ENCODE results near the gene PPP1R8.
"Not testable (repeated sequence)": the region's sequence is repeated elsewhere in the genome, so short reads cannot be mapped to it uniquely, and the experiment has no call there.

Gene PPP1R8

DNA sequence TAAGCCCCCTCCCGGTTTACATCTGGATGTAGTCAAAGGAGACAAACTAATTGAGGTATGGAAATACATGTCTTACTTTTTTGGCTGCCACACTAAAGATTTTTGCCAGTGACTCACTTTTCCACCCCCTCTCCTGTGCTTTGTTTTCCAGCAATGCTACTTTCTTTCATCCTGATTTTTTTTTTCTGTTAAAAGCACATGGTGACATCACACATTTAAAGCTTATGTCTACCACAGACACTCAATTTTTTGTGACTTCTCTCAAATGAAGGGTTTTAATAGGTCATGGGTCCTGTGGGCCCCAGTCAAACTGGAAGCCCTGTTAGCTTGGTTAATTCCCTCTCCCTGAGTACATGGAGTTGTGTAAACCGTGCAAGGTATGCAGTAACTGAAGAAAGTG, 2.2 kb downstream of the PPP1R8 start:
- peak; percentile 65 for DNase-seq

DNA sequence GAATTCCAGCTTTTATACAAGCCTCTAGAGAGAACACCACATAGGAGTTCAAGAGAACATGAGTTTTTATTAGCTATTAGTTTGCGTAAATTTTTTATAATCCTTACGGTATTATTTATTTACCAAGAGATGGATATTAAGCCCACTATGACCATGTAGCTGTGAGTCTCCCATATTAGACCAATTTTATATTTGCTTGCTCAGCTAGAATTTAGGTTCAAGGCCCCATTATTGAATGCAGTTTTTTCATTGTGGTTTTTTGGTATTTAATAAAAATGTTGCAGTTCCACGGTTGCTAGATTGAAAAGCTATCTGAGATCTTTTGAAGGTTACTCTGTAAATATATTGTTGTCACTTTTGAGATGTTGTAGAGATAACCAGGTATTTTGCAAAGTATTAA, 2.9 kb downstream of the PPP1R8 start:
- DNase-seq = no peak

DNA sequence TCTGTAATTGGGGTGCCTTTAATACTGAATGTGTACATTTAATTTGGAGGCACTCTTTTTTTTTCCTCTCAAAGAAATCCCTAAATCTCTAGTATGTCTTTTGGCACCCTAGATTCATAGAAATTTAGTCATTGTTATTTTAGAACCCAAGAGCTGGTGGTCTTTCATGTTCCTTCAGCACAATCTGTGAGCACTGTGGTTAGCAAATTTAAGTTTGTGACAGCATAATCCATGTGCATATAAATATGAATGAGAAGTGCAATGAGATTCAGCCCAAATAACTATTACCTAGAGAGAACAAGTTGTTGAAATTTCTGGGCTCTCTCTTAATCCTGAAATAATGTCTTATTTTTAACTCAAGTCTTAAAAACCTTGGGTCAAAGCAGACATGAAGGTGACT, 4.5 kb downstream of the PPP1R8 start:
- no peak for DNase-seq

DNA sequence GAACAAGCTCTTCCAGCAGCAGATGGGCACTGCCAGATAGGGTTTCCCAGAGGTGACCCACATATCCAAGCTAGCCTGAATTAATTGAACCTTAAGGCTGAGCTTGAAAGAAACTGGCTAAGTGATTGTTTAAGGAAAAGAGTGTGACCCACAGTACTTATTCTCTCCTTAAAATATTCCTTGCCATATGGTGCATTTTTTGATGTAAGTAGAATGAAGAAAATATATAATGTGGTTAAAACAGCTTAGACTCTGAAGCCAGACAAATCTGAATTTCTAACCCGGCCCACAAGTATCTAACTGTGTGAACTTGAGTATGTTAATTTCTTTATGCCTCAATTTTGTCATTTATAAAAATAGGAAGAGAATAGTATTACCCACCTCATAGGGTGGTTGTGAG, 4.9 kb downstream of the PPP1R8 start:
- no peak for DNase-seq

DNA sequence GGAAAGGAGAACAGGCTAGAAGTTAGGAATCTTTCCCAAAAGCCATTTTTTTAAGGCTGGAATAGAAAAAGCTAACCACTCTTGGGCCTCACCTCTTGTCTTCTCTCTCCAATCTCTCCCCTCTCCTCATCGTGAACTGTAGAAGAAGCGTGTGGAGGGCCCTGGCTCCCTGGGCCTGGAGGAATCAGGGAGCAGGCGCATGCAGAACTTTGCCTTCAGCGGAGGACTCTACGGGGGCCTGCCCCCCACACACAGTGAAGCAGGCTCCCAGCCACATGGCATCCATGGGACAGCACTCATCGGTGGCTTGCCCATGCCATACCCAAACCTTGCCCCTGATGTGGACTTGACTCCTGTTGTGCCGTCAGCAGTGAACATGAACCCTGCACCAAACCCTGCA, 19.4 kb downstream of the PPP1R8 start:
- no peak for DNase-seq

DNA sequence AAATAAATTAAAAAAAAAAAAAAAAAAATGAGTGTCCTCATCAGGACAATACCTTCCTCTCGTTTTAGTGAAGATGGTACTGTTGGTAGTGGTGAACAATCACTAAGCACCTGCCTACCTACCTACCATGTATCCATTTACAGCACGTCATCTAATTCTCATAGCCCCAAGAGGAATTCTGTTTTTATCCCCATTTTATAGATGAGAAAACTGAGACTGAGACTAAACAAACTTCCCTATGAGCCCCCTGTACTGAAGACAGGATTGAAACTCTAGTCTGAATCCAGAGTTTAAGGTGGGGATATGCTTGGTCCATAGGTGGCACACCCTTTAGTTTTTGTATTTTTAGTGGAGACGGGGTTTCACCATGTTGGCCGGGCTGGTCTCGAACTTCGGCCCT, 24.5 kb downstream of the PPP1R8 start:
- no peak for DNase-seq

DNA sequence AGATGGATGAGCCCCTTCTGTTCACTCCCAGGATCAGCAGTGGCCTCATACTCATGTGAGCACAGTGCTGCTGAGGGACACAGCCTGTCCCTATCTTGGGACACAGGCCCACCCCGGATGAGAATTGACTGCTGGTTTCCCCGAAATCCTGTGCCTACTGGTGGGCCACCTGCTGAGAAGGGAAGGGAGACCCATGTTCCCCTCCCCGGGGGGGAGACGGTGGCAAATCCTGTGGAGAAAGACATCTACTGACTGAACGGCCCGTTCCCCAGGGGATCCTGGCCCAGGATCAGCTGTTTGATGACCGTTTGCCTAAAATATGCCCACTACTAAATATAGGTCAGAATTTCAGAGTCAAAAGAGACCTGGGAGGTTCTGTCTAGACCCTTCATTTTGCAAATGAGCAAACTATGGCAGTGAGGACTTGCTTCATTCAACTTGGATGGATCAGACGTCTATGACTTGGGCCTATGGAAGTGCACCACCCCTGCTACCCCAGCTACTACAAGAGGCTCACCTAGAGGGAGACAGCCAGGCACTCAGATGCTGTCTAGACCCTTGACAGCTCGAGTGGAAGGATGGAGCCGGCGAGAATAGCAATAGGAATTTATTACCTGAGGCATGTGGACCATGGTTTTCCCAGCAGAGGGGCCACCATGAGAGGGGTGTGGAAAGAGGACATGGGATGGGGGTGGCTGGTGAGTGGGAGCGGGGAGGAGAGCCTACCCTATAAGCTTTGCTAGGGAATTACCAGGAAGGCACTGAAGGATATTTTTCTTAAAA, 26.2 kb downstream of the PPP1R8 start:
- DNase-seq = no peak

DNA sequence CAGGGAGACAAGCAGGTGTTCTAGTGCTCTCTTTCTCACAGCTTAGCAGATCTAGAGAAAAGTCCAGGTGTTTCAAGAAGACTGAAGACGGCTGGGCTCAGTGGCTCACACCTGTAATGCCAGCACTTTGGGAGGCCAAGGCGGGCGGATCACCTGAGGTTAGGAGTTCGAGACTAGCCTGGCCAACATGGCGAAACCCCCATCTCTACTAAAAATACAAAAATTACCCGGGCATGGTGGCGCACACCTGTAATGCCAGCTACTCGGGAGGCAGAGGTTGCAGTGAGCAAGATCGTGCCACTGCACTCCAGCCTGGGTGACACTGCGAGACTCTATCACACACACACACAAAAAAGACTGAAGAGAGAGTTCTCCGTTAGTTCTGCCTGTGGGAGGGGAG, 27.0 kb downstream of the PPP1R8 start:
- not testable (repeated sequence) for DNase-seq

DNA sequence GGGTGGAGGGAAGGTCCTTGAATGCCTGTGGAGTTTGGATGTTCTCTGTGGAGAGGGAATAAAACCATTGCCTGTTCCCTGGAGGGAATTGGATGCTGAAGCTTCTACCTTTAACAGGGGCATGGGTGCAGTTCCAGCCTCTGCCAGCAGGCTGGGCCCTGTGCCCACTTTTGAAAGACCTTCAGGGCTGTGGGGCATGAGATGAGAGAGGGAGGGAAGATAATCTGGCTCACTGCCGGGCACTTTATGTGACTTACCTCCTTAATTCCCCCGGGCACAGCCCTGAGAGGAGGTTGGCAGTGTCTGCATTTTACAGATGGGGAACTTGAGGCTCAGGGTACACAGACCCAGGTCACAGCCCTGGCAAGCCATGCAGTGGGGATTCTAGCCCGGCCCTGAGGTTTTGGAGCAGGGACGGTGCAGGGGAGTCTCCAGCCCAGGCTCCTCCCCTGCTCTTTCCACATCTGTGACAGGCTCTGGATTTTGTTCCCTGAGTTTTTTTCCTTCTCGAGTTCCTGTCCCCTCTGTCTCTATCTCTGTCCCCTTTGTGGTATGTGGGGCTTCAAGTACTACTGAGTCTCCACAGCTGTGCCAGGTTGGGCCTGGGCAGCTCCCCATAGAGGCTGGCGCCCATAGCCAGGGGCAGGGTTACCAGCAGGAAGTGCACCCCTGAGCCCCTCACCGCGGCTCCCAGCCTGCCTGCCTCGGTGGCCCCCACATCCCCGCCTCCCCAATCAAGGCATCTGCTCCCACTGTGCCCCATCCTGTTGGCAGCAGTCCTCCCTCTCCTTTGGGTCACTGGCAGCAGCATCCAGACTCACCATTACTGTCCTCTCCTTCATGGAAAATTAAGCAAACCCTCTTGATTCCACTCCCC, 27.7 kb downstream of the PPP1R8 start:
- DNase-seq = peak; percentile 80

DNA sequence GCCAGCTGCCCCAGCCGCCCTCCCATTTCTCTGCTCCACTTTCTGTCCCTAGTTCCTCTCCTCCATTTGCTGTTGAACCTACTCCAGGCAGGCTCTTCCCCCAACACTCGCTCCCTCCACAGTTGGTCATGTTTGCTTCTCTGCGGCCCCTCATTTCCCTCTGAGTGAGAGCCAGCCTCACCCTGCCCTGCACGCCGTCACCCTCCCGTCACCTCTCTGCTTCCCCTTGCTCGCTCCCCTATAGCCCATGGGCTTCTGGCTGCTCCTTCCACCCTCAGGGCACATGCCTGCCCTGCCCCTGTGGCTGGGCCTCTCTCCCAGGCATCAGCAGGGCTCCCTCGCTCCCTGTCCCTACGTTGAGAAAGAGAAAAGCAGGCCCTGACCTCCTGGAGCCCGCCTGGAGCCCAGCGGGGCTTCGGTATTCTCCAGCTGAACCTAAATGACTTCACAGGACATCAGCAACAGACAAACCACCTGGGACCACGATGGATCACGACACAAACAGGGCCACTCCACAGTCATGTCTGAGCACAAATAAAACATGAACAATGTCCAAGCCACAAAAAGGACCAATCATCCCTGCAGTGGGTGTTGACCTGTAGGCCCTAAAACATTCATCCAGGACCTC, 28.5 kb downstream of the PPP1R8 start:
- no peak for DNase-seq

DNA sequence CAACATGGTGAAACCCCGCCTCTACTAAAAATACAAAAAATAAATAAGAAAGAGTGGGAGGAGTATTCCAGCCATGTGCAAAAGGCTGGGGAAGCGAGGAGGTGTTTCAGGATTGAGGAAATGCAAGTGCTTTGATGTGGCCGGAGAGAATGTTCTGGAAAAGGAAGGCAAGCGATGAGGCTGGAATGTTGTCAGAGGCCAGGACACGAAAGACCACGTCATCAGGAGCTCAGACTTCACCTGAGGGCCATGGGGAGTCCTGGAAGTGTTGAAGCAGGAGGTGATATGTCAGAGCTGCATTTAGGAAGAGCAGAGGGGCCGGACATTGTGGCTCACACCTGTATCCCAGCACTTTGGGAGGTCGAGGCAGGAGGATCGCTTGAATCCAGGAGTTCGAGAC, 30.9 kb downstream of the PPP1R8 start:
- DNase-seq = no peak

DNA sequence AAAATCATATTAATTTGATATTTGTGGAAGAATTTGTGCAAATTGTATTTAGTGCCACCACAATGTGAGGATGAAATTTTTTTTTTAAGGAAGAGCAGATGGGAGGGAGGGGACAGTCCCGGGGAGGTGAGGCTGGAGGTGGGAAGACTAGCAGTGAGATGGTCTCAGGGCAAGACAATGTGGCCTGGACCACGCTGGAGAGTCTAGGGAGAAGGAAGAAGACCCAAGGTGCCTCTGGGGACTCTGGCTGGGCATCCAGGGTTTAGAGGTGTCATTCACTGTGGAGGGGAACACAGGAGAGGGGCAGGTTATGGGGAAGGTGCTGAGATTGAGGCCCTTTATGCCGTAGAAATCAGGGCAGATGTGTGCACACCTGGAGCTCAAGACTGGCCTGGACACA, 31.4 kb downstream of the PPP1R8 start:
- DNase-seq = no peak

DNA sequence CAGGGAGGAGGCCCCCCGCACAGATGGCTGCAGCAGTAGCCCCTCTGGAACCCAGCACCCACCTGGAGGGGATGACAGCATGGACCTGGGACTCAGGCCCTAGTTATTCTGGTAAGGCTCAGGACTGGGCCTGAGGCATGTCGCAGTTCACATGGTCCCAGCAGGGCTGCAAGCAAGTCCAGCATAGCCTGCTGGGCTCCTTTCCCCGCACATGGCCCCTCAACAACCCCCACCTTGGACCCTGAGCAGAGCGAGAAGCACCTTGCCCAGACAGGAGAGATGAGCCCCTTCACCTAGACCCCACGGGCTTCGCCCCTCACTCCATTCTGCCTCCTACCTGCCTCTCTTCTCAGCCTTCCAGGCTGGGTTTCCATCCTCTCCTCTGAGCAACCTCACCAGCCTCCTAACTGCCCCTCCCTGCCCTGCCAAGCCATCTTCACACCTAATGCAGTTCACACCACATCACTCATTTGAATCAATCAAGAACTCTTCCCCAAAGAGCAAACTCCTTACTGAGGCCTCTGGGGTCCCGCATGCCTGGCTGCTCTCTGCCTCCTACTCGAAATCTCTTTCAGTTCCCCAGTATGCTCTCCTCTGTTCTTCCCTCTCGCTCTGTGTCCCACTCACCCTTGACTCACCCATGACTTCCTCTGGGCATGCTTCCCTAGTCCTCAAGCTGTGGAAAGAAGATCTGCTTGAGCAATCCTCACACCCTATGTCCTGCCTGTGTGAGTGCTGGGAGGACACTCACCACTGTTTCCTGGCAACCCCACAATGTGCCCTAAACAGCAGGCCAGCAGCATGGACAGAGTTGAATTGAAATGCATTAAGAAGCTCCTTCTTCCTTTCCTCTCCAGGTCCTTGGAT, 32.3 kb downstream of the PPP1R8 start:
- peak; percentile 92 for DNase-seq

DNA sequence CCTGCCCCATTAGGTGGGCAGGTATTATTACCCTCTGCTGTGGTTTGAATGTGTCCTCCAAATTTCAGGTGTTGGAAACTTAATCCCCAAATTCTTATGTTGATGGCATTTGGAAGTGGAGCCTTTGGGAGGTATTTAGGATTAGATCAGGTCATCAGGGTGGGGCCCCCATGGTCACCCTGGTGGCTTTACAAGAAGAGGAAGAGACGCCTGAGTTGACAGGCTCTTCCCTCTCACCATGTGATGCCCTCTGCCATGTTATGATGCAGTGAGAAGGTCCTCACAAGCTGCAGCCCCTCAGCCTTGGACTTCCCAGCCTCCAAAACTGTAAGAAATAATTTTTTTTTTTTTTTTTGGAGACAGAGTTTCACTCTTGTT, 32.9 kb downstream of the PPP1R8 start:
- DNase-seq = no peak

DNA sequence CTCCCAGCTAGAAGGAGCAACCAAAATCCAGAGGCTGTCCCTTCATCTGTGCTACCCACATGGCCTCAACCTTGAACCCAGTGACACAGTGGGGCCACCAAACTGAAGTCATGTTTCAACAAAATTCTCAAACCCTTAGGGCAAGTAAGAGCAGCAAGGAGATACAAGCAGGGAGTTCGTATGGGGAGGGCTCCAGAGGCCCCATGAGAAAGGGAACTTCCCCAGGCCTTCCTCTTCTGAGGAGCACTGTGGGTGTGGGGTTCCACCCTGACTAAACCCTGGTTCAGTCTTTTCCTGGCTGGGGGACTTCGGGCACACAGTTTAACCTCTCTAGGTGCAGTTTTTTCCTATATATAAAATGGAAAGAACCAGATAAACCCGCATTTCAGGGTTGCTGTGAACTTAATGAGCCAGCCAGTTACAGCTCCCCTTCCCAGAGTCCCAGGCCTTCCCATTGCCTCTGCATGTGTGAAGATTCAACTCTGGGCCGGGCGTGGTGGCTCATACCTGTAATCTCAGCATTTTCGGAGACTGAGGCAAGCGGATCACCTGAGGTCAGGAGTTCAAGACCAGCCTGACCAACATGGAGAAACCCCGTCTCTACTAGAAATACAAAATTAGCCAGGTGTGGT, 33.8 kb downstream of the PPP1R8 start:
- no peak for DNase-seq

DNA sequence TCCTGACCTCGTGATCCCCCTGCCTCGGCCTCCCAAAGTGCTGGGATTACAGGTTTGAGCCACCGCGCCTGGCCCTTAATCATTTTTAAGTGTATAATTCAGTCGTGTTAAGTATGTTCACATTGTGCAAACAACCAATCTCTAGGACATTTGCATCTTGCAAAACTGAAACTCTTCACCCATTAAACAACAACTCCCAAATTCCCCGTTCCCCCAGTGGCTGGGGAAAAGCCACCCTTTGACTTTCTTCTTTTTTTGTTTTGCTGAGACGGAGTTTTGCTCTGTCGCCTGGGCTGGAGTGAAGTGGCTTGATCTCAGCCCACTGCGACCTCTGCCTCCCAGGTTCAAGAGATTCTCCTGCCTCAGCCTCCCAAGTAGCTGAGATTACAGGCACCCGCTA, 35.2 kb downstream of the PPP1R8 start:
- no peak for DNase-seq

DNA sequence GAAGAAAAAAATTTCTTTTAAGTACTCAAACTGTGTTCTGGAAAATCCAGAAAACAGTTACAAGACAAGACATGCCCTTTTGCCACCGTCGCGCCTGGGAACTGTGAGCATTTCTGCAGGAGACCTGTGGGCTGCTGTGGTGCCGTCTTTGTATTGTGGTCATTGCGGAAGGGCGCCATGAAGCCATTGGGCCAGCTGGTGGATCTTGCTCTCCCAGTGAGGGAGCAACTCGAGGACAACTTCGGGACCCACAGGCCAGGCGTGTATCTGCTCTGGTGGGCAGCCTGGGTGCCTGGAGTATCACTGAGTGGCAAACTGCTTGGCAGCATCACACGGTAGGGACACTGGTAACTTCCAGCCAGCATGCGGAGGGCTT, 38.0 kb downstream of the PPP1R8 start:
- DNase-seq = no peak

DNA sequence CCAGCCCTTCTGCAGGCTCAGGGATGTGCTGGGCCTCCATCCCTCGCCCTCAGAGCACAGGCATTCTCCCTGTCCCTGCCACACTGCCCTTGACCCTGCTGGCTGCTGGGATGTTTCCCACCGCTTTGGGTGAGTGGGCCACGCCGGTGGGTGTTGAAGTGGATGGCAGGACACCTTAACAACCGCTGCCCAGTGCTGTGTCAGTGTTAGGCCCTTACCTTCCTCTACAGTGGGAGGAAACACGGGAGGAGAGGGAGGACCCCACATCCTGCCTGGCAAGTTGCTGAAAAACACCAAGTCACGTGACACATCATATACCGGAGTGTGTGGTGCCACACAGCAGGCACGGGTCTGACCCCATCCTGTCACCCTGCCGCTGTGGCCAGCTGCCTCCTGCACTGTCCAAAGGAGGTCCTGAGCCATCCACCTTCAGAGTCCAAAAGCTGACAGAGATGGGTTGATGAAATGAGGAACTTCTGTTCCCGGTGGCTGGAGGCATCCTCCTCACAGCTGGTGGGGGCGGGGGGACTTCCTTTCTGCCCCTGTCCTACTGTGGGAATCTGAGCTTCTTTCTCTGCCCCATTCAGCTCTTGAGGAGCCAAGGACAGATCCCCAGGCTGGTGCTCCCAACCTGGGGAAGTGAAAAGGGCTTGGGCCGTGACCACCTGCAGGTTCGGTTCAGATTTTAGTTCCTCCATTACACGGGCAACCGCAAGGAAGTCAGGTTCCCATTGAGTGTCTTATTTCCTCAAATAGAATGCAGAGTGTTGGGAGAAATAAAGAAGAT, 38.5 kb downstream of the PPP1R8 start:
- no peak for DNase-seq

DNA sequence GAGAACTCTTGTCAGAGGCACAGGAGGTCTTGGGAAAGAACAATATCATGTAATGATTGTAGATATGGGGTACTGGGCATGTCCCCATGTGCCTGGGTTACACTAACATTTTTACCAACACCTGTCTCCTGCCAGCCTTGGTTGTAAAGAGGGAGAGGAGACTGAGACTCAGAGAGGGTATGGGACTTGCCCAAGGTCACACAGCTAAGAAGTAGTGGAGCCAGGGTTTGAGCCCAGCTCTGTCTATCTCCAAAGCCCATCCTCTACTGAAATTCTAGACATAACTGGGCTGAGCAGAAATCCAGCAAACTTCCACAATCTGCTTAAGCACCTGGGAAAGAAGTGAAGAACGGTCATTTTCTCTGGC, 39.1 kb downstream of the PPP1R8 start:
- no peak for DNase-seq

DNA sequence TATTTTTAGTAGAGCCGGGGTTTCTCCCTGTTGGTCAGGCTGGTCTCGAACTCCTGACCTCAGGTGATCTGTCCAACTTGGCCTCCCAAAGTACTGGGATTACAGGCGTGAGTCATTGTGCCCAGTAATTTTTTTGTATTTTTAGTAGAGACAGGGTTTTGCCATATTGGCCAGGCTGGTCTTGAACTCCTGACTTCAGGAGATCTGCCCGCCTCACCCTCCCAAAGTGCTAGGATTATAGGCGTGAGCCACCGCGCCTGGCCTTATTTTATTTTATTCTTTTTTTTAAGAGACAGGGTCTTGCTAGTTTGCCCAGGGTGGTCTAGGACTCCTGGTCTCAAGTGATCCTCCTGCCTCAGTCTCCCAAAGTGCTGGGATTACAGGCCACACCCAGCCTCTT, 40.5 kb downstream of the PPP1R8 start:
- DNase-seq = not testable (repeated sequence)

DNA sequence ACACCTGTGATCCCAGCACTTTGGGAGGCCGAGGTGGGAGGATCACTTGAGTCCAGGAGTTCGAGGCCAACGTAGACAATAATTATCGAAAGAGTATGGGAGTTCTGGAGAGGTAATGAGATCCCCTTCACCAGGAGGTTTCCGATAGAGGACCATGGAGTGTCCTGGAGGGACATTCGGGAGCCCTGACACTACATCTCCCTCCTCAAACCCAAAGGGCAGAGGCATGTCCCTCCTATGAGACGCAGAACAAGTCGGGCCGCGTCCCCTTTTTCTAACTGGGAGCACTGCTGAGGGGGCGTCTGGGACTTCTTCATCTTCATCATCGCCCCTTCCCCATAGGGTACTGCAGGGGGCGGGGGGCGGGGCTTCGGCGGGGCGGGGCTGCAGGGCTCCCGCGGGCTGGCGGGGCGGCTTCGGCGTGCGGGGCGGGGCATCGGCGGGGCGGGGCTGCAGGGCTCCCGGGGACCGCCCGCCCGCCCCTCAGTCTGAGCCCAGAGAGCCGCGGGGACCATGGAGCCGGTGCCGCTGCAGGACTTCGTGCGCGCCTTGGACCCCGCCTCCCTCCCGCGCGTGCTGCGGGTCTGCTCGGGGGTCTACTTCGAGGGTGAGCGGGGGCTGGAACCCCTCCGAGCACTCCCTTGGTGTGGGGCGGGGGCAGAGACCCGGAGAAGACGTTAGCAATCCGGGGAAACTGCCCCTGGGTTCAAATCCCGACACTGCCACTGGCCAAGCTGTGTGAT, 41.6 kb downstream of the PPP1R8 start, which contains the start of gene THEMIS2:
Gene THEMIS2, plus strand, starts transcription at position 486 of the 743 bp plus-strand sequence. Its CDS starts 28 bp downstream, at position 514.
- DNase-seq = peak; percentile 40
